ENCODE measurements around the gene UGT1A5. TPM values are rescaled to one million over a fixed set of nuclear protein-coding genes. Genes with fewer than 3 reads are reported as not detected.

The UGT1A5 gene
- polyA plus RNA-seq, 1 of the 3 experiments (the other 2 are of a cell fraction): not detected

GRCh38 chr2:233793465-233794127 lies 80.9 kb downstream of the UGT1A5 start:
- TF ChIP-seq ZBTB33 (IDR thresholded peaks at IDR 0.05; ENCODE audit: borderline replicate concordance, low read depth) (no peak), MXI1 (IDR thresholded peaks at IDR 0.05; ENCODE audit: low read depth, low read length) (no peak), CTCF (IDR thresholded peaks at IDR 0.05) (no peak), REST (IDR thresholded peaks at IDR 0.05; ENCODE audit: low read depth, low read length) (no peak), RXRA (IDR thresholded peaks at IDR 0.05; ENCODE audit: borderline replicate concordance, low read depth) (no peak), JUND (IDR thresholded peaks at IDR 0.05) (no peak), USF2 (IDR thresholded peaks at IDR 0.05; ENCODE audit: borderline replicate concordance, low read depth, low read length) (no peak), YY1 (IDR thresholded peaks at IDR 0.05; ENCODE audit: low read depth) (no peak)
- TF ChIP-seq, protein P1, sequence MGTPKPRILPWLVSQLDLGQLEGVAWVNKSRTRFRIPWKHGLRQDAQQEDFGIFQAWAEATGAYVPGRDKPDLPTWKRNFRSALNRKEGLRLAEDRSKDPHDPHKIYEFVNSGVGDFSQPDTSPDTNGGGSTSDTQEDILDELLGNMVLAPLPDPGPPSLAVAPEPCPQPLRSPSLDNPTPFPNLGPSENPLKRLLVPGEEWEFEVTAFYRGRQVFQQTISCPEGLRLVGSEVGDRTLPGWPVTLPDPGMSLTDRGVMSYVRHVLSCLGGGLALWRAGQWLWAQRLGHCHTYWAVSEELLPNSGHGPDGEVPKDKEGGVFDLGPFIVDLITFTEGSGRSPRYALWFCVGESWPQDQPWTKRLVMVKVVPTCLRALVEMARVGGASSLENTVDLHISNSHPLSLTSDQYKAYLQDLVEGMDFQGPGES (IDR thresholded peaks at IDR 0.05; ENCODE audit: low read depth, low read length): no peak
- ChIA-PET POLR2A (no interaction called here), CTCF (no interaction called here)
- WGBS (ENCODE audit: low lambda C conversion rate): 63% methylated on average over 18 of the region's 18 CpGs
- Histone ChIP-seq H3K4me1 (ENCODE audit: control insufficient read depth in 1 of 2, insufficient read depth in 2 of 2, low read depth in 1 of 2, low read length in 1 of 2) (no peaks in the 10 kb centered on the region), H3K9me2 (no peaks in the 10 kb centered on the region), H3K9me3 (no peaks in the 10 kb centered on the region), H3K79me2 (ENCODE audit: insufficient read depth) (no peaks in the 10 kb centered on the region), H3K9ac (no peak overlapping the region), H3K27ac (ENCODE audit: low read depth in 2 of 2, low read length in 1 of 2) (no peak overlapping the region), H2AFZ (ENCODE audit: low read depth) (no peak overlapping the region), H3K4me2 (no peak overlapping the region), H3K4me3 (ENCODE audit: low read depth in 2 of 2, low read length in 1 of 2) (no peak overlapping the region), H3F3A (replicated peaks; ENCODE audit: insufficient read depth) (no peaks in the 10 kb centered on the region), H3K27me3 (ENCODE audit: insufficient read depth) (no peaks in the 10 kb centered on the region), H3K36me3 (replicated peaks in 1 of 2; ENCODE audit: control insufficient read depth in 1 of 2, insufficient read depth in 2 of 2, low read length in 1 of 2) (no peaks in the 10 kb centered on the region), H4K20me1 (ENCODE audit: insufficient read depth) (no peaks in the 10 kb centered on the region)
- no peak for DNase-seq
